ENCODE data around the gene CBY2.

DNA sequence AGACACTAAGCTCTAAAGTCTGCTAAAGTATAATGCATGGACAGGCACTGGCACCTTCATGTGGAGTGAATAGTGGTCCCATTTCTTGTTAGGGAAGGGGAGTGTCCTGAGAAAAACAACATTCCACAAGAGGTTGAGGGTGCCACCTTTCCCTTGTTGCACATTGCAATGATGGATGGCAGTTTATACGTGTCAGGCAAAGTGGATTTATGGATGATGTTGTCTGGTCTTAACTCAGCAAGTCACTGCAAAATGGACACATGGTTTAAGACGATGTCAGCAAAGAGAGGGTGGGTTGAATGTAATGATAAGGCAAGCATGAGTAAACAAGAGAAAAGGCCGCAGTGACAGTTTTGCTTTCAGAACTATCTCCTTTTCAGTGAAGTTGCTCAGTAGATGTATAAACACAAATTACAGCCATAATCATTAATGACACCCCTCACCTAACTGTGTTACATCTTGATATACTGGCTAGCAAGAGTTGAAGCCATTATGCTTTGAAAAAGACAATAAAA is 19.6 kb upstream of the CBY2 start:
- TF ChIP-seq, protein P1, sequence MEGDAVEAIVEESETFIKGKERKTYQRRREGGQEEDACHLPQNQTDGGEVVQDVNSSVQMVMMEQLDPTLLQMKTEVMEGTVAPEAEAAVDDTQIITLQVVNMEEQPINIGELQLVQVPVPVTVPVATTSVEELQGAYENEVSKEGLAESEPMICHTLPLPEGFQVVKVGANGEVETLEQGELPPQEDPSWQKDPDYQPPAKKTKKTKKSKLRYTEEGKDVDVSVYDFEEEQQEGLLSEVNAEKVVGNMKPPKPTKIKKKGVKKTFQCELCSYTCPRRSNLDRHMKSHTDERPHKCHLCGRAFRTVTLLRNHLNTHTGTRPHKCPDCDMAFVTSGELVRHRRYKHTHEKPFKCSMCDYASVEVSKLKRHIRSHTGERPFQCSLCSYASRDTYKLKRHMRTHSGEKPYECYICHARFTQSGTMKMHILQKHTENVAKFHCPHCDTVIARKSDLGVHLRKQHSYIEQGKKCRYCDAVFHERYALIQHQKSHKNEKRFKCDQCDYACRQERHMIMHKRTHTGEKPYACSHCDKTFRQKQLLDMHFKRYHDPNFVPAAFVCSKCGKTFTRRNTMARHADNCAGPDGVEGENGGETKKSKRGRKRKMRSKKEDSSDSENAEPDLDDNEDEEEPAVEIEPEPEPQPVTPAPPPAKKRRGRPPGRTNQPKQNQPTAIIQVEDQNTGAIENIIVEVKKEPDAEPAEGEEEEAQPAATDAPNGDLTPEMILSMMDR (IDR thresholded peaks at IDR 0.05), result no peak
- no peak for TF ChIP-seq POLR2A (IDR thresholded peaks at IDR 0.05)

All from right lobe of liver (tissue), 4 donors.